IPS-11a (cell line): ENCODE measurements around the gene SLC35F3.
"Not testable (repeated sequence)": the region's sequence is repeated elsewhere in the genome, so short reads cannot be mapped to it uniquely, and the experiment has no call there.

Source experiments
- H3K4me3 ChIP-seq: one replicate; pipeline ENCODE4 v1.5.1; 2013; ENCODE audit warnings: low read depth, low read length, control low read depth

SLC35F3 gene

DNA sequence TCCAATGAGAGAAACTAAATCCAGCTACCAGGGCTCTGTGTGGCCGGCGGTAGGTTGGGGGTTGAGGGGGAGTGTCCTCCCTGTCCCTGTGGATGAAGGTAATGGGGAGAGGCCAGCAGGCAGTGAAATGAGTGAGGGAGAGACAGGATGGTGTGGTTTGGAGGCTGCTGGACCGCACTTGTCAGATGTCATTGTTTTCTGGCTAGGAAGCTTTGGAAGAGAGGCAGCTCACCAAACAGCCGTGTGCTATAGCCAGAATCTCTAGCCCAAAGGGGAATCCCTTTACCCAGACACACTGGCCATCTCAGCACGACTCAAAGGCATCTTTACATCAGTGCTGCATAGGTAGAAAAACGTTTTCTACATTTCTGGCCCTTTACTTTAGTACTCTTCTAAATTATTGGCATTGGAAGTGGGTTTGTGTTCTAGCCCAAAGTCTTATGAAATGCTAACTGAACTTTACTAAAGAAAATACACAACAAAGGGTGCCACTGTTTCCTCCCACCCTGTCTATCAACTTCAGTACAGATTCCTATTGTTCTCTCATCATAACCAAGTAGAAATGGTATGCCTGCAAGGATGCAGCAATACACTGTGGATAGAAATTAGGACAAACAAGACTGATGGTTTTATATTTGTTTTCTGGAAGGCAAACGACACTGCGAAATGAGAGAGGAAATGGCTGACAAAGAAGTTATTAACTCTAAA is 372.8 kb downstream of the SLC35F3 start:
- no peak overlapping the region for H3K4me3 ChIP-seq

- no peak overlapping the region for H3K4me3 ChIP-seq
These were observed 374.5 kb downstream of the SLC35F3 start for GRCh38 chr1:234279021-234279420.

GRCh38 chr1:234280500-234280899 is 376.0 kb downstream of the SLC35F3 start:
- no peak overlapping the region for H3K4me3 ChIP-seq

DNA sequence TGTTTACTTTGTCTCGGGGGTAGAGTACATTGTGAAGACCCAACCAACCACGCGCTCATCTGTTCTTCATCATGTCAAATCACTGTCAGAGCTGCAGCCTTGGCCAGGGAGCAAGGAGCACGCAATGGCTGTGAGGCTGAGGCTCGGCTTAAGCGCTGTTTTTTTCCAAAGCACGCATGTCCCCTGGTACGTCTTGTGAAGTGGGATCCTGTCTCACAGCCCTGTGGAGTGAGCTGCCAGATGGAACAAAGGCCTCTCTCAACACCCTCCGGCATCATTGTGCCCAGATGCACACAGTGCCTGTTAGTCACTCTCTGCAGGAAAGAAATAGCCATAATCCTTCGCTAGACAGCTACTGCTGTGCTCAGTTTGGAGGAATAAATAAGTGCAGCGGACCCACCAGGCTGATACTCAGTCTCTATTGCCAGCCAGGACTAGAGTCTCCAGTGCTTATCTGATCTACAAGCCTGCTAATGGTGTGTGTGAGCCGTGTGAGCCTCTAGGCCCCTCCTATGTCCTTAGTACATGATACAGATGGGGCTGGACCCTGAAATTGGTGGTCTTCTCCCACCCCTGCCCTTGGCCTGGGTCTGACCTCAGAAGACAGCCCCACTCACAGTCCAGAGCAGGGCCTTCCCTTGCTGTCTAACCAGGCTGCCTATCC is 377.5 kb downstream of the SLC35F3 start:
- H3K4me3 ChIP-seq = no peak overlapping the region

DNA sequence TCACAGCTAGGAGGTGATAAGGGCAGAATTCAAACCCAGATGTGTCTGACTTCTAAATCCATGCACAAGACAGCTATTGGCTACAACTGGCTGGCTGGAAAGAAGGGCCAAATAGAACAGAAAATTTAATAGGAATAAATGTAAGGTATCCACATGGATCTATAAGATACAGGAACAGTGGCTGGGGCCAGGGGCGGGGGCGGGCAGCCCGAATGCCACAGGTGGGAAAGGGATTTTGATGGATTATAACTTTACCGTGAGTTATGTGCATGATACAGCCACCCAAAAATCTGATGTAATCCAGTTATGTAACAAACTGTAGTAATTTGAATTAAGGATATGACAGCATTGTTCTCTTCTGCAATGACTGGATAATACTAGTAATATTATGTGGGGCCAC is 381.7 kb downstream of the SLC35F3 start:
- H3K4me3 ChIP-seq = no peak overlapping the region

DNA sequence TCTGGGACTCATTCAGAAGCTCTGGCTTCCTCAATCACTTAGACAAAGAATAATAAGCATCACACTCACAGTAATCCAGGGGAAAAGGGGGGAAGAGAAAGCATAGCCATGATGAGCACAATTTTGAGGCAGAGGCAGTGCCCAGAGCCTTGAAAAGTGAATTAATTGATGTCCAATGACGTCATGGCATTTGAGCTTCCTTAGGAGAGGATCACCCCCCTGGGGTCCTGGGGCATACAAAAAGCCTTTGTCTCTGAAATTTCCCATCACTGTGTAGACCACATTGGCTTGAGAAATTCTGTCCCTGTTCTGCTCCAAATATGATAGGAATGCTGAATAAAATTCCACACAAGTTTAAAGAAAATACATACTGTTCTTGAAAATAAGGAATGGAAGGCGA is 384.5 kb downstream of the SLC35F3 start:
- H3K4me3 ChIP-seq = no peak overlapping the region

- no peak overlapping the region for H3K4me3 ChIP-seq
These were observed 385.2 kb downstream of the SLC35F3 start for GRCh38 chr1:234289538-234290305.

GRCh38 chr1:234292011-234292410 is 387.5 kb downstream of the SLC35F3 start:
- no peak overlapping the region for H3K4me3 ChIP-seq

DNA sequence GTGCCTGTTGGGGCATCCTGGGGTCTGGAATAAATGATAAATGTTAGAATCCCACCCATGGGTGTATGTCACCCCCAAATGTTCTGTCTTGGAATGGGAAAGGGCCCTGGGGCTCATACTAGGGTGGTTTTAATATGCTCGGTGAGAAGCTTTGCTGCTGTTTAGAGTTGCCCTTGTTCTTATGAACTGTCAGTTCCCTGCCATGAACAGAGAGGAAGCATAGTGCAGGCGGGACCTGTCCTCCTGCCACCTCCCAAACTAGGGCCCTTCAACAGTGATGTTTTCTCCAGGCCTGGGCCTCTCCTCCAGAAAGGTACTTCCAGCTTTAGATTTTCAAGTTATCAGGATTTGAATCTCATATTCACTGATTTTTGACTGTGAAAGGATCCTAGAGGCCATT is 388.1 kb downstream of the SLC35F3 start:
- H3K4me3 ChIP-seq = no peak overlapping the region

DNA sequence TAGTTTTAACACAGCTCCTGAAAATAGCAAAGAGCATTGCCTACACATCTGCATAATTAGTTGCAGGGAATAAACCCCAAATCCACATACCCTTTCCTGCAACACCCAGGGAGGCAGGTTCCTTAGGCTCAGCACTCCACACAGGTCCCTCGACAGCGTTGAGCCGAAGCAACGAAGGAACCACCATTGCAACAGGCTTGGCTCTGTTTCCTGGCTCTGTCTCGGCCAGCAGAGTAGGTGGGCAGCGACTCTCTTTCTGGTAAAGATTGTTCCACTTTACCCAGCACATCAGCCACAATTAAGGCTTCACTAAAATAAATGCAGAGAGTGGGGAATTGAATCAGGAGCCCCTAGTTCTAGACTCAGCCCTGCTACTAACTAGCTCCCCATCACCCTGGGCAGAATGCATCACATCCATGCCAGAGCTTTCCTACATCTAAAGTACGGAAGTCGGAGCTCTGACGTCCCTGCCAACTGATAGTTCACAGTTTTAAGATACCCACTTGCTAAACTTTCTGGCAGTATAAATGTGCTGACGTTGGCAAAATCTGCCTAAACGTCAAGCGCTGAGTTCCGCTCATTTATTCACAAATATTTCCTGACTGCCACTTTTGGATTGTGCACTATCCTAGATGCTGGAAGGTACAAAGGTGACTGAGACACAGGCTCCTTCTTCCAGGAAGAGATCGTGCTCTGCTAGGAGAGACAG is 389.8 kb downstream of the SLC35F3 start:
- H3K4me3 ChIP-seq = no peak overlapping the region

DNA sequence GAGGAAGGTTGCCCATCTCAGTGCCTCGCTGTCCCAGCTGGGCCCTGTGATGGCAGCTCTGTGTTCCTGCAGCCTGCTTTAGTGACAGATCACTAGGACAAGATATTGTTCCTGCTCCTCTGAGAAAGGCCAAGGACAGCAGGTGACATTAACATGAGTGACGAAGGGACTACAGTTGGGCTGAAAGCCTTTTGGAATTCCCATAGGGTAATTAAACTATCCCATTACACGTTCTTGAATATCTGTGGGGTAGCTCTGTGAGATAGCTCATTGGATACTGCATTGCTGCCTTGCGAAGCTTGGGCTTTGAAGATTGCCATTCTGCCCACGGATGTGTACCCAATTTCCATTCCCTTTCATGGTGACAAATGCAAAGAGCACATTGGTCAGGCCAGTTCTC is 390.6 kb downstream of the SLC35F3 start:
- H3K4me3 ChIP-seq = no peak overlapping the region

DNA sequence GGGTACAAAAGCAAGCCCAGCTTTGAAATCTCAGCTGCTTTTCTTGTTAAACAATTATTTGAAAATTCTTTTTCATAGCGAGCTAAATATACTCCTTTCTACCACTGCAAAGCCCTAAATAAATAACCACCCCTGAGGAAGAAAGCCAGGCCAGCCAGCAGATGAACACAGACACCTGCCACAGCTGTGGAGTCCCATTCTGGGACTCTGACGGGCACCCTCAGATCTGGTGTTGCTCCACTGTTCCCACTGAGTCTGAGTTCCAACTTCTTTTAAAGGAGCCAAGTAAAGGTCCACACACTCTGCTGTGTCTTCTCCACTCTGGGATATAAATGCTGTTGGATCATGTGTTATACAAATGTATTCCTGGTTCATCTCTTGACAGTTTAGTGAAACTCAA is 391.1 kb downstream of the SLC35F3 start:
- H3K4me3 ChIP-seq = no peak overlapping the region

DNA sequence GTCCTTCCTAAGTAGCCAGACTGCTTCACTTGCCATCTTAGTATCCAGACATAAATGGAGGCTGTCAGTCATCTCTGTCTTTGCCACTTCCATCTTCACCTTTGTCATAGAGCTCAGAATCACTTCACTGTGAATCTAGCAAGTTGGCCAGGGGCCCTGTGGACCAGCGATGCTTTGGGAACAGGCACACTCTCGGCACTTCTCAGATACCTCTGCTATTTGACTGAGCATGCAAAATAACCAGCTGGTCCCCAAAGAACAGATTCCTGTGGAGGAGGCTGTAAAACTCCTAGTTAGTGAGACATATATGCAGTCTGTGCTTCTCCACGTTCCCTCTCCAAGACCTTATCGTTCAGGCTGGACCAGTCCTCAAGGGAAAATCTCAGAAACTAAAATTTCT is 392.0 kb downstream of the SLC35F3 start:
- H3K4me3 ChIP-seq = no peak overlapping the region

DNA sequence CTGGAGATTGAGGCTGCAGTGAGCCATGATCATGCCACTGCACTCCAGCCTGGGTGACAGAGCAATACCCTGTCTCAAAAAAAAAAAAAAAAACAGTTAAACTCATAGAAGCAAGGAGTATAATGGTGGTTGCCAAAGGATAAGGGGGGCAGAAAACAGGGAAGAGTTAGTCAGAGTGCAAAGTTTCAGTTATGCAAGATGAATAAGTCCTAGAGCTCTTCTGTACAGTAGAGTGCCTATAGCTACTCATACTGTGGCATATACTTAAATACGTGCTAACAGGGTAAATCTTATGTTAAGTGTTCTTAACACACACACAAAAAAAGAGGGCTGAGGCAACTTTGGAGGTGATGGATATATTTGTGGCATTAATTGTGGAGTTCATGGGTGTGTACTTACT is 393.2 kb downstream of the SLC35F3 start:
- H3K4me3 ChIP-seq = no peak overlapping the region

DNA sequence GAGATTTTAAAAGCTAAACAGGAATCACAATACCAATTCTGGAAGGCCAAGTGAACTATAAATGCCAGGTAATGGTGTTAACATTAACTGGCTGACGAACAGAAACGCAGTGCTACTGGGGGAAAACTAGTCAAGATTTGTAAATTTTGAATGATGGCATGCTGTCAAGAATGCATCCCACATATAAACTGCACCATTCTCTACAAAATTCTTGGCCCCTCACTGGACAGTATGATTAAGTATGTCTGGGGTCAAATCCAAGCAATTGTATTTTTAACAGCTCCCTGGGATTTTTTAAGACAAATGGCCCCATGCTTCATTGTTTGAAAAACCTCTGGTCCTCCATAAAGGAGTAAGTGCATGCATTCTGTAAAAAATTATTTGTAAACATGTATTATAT is 395.6 kb downstream of the SLC35F3 start:
- no peak overlapping the region for H3K4me3 ChIP-seq

DNA sequence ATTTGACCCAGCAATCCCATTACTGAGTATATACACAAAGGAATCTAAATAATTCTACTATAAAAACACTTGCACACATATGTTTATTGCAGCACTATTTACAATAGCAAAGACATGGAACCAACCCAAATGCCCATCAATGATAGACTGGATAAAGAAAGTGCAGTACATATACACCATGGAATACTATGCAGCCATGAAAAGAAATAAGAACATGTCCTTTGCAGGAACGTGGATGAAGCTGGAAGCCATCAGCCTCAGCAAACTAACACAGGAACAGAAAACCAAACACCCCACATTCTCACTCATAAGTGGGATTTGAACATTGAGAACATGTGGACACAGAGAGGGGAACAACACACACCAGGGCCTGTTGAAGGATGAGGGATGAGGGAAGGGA is 397.2 kb downstream of the SLC35F3 start:
- H3K4me3 ChIP-seq = not testable (repeated sequence)

- no peak overlapping the region for H3K4me3 ChIP-seq
These were observed 398.0 kb downstream of the SLC35F3 start for GRCh38 chr1:234302354-234302962.

GRCh38 chr1:234303231-234303630 is 398.8 kb downstream of the SLC35F3 start:
- H3K4me3 ChIP-seq = no peak overlapping the region

DNA sequence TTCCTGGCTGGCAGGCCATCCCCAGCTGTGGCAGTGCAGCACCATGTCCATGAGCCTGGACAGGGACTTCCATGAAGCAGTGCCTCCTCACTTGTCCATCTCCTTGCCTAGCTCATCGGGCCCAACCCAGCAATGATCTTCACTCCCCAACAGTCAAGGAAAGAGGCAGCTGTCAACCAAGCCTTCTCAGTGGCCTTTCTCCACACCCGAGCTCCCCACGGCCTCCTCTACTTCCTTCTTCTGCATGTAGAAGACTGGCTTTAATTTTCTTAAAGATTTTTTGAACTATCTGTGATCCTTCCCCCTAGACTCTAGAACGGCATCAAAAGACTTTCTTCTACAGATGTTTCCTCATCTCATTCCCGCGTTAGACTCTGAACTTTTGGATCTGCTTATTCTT is 403.2 kb downstream of the SLC35F3 start:
- H3K4me3 ChIP-seq = no peak overlapping the region

DNA sequence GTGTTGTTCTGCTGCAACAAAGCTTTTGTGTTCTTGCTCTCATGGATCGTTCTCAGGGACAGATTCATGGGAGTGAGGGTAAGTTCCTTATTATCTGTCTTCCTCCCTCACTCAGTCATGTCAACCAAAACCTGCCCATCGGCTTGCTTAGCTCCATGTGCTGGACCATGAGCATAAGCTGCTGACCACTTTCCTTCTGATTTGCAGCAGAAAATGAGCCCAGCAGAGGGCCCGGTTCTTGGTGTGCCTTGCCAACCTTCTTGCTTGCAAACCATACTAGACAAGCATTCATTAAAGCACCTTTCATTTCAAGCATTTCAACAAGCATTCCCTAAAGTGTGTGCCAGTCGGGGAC is 404.7 kb downstream of the SLC35F3 start:
- H3K4me3 ChIP-seq = no peak overlapping the region
